HG03025 (cell line): ENCODE data around the gene SH3PXD2A.

Source experiments
- ATAC-seq: cut with Tn5 transposase; IDR thresholded peaks from one replicate; pipeline ENCODE4 v1.9.1; 2021; ENCODE audit warnings: mild to moderate bottlenecking, moderate library complexity; ENCODE audit not compliant: unreplicated experiment, low FRiP score

The SH3PXD2A gene

GRCh38 chr10:103559776-103560175, 295.6 kb downstream of the SH3PXD2A start:
- no peak for ATAC-seq

DNA sequence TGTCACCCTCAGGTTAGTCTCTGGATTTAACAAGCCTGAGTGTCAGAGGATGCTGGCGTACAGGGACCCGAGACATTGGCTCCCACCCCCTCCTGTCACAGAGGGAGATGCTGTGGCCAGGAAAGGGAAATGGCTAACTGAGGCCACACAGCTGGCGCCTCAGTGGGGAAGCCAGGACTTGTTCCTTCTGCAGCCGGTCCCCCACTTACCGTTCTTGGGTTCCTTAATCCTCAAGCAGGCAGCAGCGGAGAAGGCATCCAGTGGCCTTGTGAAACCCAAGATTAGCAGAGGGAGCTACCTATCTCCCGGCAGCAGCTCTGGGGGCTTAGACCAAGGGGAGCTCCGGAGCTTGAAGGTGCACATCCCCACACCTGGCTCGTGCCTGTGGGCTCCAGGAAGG, 296.5 kb downstream of the SH3PXD2A start:
- no peak for ATAC-seq

DNA sequence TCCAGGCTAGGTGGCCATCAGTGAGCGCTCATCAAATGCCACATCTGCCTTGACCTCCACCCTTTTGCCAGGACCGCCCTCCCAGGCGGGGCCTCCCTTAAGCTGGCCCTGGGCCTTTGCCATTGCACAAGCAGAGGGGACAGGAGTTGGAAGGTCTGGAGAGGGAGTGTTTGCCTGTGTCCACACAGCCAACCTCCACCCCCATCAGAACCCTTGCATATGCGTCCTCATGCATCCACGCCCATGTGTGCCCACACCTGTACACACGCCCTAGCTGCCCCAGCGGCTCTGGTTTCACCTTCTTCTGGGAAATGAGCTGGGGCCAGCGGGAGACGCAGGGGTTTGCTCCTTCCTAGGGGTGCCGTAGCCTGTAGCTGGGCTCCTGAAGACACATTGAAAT, 297.9 kb downstream of the SH3PXD2A start:
- no peak for ATAC-seq

DNA sequence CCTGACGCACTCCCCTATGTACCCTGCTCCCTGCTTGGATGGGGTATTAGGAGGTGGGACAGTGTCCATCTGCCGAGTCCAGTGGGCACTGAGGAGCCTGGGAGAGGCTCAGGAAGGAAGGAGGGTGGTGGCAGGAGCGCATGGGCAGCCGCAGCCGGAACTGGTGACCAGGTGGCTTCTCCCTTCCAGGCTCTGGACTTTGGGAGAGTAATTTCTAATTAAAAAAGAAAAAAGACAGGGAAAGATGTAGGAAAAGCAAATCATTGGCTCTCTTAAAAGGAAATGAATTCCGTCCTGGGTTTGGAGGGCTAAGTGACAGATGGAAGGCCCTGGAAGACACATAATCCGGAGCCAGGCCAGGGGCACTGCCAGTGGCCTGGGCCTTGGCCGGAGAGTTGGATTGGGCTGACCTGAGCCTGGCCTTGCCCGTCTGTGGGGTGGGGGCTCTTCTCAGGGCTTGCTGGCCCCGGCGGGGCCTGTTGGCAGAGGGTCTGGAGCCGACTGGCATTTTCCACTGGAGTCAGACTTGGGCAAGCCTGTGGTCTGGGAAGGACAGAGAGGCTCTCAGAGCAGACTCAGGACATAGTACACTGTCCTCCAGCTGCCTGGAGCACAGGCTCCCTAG, 298.9 kb downstream of the SH3PXD2A start:
- ATAC-seq = no peak

DNA sequence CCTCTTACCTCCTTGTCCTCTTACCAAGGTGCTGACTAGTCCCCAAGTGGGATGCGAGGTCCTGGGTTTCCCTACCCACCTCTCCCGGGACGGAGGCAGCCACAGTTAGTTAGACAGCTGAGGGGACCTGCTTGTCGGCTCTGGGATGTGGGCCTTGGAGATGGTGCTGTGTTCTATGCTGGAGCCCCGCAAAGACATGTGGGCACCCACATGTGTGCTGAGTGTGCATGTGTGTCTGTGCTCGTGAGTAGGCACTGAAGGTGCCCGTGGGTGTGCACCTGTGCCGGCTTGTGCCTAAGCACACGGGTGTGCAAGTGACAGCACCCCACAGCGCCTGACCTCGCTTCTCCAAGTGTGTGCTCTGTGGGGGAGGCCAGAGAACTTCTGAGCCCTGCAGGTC, 299.7 kb downstream of the SH3PXD2A start:
- no peak for ATAC-seq

DNA sequence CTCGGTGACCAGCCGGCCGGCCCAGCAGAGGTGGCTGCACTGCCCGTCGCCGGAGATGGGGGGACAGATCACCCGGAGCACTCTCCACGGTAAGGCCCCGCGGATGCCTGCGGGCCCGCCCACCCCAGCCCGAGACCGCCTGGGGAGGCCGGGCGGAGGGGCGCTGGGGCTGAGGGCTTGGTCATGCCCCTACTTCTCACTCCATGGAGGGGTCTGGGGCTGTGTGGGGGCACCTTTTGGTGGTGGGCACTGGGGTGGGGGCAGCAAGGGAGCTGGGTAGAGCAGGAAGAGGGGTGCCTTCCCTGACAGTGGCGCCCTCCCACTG, 300.1 kb downstream of the SH3PXD2A start:
- no peak for ATAC-seq

DNA sequence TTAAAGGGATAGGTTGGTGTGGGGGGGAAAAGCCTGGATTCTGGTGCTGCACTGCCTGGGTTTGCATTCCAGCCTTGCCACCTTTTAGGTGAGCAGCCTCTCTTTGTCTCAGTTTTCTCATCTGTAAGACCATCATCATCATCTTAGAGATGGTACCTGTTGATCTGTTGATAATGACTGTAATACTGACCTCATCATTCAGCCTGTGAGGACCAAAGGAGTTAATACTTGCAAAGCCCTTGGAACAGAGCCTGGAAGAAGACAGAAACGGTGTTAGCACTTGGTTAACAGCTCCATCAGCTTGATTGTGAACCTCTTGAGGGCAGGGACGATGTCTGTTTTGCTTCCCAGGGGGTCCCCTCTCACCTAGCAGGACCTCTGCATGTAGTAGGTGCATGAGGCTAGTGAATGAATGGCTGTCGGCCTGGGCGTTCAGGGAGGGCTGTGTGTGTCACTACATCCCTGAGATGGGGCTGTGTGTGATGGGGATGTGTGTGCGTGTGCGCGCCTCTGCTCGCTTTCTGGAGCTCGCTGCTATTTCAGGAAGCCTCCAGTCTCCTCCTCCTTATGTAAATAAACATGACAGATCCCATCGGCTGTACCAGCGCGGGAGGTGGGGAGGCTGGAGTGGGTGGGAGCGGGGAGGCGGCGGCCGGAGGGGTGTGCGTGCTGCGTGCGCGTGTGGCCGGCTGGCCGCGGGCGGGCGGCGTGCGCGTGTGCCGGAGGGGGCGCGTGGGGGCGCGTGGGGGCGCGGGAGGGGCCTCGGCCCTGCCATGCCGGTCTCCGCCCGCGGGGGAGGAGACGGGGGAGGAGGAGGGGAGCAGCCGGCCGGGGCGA, 300.7 kb downstream of the SH3PXD2A start:
- ATAC-seq = no peak

DNA sequence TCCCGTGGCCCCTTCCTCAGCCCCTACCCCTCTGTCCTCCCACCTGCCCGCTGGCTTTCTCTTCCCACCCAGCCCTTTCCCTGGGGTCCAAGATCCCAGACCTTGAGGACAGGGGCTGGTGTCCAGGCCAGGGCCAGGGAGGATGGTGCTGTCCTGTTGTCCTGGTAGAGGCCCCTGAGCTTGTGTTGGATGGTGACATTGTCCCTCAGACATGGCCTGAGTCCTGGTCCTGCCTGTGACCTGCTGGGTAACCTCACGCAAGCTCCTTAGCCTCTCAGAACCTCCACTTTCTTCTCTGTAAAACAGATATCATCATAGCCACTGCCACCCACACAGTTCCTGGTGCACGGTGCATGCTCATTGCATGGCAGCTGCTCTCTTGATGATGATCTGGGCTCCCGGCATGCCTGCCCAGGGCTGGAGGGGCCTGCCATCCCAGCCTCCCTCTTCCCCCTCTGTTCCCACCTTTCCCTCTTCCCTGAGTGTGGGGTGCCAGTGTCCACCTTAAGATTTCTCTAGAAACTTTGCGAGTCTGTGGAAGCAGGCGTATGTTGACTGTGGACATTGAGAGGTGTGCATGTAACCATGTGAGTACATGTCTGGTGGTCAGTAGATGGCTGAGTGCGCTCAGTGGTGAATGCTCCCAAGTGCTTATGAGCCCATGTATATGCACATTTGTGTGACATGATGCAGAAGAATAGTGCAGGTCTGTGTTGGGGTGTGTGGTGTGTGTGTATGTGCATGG, 301.5 kb downstream of the SH3PXD2A start:
- no peak for ATAC-seq

GRCh38 chr10:103552856-103553742, 302.3 kb downstream of the SH3PXD2A start:
- no peak for ATAC-seq

GRCh38 chr10:103551619-103552602, 303.5 kb downstream of the SH3PXD2A start:
- ATAC-seq = no peak

- no peak for ATAC-seq
These were observed 305.1 kb downstream of the SH3PXD2A start for GRCh38 chr10:103550229-103550628.

GRCh38 chr10:103549349-103549685, 306.1 kb downstream of the SH3PXD2A start:
- ATAC-seq = no peak

DNA sequence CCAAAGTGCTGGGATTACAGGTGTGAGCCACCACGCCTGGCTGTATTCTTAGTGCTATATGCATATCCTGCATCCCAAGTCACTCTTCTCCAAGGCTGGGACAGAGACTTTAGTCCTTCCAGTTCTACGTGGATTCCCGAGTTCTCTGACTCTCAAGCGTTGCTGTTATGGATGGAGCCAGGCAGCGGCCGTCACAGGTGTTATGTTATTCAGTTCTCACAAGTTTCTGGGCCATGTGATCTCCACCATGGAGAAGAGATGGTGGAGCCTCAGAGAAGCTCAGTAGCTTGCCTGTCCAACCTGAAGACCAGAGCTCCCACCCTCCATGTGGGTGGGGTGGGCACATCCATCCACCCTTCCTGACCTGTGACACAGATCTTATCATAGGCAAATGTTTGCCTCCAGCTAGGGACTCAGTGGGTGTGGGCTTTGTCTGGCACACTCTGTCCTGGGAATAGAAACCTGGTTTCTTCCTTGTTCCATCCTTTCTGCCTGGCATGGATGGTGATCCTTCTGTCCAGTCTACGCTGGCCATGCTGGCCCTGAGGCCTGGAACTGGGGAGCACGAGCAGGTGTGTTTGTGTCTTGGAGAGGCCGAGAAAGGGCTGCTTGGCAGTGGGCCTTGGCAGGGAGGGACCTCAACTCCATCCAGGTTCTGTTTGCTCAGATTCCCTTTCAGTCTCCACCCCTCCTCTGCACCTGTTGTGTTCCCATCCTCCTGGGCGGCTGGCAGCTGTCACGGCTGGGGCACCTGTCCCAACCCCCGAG, 306.6 kb downstream of the SH3PXD2A start:
- ATAC-seq = no peak

- no peak for ATAC-seq
These were observed 307.4 kb downstream of the SH3PXD2A start for GRCh38 chr10:103548006-103548405.

DNA sequence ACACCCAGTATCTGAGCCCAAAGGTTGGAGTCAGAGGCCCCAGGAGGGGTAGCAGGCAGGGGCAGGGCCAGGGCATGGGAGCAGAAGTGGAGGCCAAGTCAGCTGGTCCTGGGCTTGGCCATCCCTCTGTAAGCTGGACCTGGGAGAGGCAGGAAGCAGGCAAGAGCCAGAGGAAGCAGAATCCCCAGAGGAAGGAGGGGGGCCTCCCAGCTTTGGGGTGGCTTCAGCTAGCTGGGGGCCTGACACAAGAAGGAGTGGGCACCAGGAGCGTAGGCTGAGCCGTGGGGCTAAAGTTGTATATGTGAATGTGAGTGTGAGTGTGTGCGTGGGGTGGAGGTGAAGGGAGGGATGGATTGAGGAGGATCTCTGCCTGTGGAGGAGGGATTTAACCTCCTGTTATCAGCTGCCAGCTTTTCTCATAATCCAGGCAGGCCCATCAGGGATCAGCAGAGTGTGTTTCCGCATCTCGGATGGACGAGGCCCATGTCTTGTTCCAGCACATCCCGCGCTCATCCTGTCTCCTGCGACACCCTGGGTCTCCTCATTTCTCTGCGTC, 307.9 kb downstream of the SH3PXD2A start:
- ATAC-seq = no peak

DNA sequence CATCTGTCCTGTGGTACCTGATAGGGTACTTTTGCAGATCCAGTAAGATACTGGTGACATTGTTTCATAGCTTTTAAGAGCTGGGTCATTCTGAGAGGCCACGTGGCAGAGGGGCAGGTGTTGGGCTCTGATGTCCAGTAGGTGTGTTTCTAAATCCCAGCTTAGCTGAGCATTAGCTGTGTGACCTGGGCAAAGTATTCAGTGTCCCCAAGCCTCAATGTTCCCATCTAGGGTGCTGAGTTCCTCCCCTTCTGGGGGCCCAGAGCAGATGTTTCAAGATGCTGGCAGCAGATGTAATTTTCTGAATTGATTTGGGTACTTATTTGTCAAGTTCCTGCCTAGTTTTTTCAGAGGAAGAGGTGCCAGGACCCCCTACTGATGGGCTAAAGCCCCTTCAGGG, 309.0 kb downstream of the SH3PXD2A start:
- no peak for ATAC-seq

GRCh38 chr10:103545771-103546281, 309.6 kb downstream of the SH3PXD2A start:
- no peak for ATAC-seq

DNA sequence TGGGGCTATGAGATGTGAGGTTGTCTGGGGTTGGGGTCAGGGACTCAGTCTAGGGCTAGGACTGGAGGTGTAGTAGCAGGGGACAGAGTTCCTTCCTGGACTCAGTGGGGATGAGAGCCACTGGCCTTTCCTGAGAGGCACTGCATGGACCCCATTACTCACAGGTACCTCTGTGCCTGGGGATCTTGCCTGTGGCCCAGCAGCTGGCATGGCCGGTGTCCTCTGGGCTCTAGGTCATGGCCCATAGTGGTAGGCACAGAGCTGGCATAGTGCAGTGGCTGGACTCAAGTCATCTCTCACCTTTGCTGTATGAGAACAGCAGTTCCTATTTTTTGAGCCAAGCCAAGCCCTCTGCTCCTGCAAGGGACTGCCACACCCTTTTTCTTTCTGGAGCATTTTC, 310.0 kb downstream of the SH3PXD2A start:
- ATAC-seq = no peak
